ENCODE measurements around the gene LRRC38.
A peak's percentile ranks its signal among the peaks of the same experiment; 100 is the strongest.
"Not testable (repeated sequence)": the region's sequence is repeated elsewhere in the genome, so short reads cannot be mapped to it uniquely, and the experiment has no call there.

LRRC38 gene, protein sequence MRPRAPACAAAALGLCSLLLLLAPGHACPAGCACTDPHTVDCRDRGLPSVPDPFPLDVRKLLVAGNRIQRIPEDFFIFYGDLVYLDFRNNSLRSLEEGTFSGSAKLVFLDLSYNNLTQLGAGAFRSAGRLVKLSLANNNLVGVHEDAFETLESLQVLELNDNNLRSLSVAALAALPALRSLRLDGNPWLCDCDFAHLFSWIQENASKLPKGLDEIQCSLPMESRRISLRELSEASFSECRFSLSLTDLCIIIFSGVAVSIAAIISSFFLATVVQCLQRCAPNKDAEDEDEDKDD

DNA sequence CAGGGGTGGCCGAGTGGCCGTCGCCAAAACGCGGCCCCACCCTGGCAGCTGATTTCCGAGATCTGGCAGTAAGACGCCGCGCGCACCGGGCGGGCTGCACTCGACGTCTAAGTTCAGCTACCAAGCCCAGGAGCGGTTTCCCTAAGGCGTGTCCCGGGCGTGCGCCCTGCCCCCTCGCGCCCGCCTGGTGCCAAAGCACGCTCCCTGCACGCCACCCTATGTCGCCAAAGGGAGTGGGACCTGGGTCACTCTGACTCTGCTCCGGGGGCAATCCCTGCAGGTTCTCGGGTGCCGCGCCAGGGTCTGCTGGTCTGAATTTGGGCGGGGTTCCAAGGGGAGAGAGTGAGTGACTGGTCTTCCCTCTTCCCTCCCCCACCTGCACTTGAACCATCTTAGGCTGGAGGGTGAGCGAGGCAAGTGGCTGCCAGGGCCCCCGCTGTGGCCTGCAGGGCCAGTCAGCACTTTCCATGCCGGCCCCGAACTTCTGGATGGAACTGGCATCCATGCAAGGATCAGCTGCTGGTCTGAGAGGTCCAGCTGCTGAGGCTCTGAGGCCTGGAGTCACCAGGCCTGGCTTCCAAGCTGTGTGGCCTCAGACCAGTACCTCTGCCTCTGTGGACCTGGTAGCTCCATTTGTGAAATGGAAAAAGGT, at the start of gene LRRC38:
Gene LRRC38, minus strand, starts transcription at position 109 of the 652 bp plus-strand sequence. CDS start 410 bp downstream, outside the sequence.
- peak; percentile 22 for DNase-seq

DNA sequence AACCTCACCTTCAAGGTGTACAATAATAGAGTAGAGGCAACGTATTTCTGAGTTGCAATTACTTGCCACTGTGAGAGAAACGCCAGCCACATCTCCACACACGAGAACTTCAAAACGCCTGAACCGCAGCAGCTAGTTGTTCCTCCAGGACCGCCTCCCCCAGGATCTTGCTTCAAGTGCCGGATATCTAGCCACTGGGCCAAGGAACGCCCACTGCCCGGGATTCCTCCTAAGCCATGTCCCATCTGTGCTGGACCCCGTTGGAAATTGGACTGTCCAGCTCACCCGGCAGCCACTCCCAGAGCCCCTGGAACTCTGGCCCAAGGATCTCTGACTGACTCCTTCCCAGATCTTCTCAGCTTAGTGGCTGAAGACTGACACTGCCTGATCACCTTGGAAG, 49.2 kb upstream of the LRRC38 start:
- DNase-seq = not testable (repeated sequence)

DNA sequence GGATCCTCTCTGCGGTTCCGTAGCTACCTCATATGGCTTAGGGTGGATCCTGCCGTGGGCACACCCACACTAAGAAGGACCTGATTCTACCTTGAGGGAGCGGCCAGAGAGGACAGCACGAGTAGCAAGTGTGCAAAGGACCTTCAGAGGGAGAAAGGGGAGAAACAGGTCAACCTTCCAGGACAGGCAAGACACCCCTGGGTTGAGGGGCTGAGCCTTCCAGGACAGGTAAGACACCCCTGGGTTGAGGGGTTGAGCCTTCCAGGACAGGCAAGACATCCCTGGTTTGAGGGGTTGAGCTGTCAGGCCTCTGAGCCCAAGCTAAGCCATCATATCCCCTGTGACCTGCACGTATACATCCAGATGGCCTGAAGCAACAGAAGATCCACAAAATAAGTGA, 46.7 kb upstream of the LRRC38 start:
- no peak for DNase-seq

DNA sequence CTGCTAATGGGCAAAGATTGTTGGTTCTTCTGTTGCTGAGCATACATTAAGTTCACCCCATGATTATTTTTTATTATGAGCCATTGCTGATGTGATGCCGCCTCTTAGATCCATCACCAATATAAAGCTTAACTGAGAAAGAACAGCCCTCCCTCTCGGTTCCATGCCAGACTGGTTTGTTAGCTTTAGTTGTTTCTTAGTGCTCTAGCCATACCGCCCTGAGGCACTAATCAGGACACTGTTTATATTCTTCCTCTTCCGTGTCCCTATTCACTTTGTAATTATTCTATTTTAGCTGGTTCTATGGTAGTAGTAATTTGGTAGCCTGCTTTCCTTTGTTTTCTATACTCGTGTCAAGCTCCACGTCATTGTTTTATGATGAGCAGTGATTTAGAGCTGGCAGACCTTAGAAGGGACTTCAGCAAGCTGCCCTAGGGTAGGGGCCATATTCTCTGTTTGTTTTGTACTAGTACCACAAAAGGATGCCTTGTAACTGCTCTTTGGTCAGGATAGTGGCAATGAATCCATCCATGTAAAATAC, 42.5 kb upstream of the LRRC38 start:
- DNase-seq = no peak

DNA sequence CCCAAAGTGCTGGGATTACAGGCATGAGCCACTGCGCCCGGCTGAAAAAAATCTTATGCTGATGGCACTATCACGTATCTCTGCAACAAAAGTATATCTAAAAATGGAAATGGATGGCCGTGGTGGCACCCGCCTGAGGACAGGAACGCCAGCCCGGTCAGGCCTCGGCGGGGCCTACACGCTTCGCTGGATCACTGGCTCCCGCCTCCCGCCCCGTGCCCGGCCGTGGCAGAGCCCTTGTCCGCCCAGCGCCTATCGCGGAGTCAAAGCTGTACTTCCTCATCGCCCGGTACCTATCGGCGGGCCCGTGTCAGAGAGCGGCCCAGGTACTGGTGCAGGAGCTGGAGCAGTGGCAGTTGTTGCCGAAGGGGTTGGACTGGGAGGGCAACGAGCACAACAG, 41.0 kb upstream of the LRRC38 start:
- DNase-seq = no peak

DNA sequence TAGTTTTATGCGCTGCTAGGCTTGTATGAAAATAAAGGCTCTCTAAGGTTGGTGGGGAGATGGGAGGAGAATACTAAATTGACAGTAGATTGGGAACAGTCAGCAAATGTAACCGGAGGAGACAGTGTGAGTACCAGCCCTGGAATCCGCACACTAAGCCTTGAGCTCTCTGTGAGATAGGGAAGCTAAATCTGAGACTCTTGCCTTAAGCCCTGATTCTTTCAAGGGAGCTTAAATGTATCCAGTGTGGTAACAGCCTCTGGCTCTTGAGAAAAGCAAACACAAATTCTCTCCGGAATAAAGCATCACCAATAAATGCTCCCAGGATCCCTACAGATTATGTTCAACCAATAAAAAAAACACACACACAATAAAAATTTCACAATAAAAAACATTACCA, 36.9 kb upstream of the LRRC38 start:
- DNase-seq = no peak

DNA sequence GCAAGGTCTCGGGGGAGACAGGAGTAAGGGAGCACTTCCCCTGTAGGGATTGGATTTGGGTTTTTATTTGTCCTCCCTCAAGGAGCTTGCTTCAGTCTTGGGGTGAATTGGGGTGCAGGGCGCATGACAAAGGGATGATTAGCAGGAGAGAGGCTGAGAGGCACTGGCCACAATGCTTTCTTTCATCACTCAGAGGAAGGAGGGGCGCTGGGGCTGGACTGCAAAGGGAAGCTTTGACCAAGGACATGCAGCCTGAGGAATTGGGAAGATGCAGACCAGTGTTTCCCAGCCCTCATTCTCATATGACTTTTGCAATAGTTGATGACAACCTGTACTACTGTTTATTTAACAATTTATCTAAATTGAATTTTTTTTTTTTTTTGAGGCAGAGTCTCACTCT, 35.7 kb upstream of the LRRC38 start:
- no peak for DNase-seq

DNA sequence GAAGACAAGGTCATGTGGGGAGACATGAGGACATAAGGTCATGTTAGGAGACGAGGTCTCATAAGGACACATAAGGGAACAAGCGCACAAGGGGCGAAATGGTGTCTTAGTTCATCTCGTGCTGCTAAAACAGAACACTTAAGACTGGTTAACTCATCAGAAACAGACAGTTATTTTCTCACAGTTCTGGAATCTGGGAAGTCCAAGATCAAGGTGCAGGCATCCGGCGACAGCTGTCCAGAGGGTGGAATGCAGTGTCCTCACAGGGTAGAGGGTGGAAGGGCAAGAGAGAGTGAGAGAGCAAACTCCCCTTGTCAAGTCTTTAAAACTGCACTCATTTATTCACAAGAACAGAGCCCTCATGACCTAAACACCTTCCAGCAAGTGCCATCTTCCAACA, 35.2 kb upstream of the LRRC38 start:
- DNase-seq = no peak

DNA sequence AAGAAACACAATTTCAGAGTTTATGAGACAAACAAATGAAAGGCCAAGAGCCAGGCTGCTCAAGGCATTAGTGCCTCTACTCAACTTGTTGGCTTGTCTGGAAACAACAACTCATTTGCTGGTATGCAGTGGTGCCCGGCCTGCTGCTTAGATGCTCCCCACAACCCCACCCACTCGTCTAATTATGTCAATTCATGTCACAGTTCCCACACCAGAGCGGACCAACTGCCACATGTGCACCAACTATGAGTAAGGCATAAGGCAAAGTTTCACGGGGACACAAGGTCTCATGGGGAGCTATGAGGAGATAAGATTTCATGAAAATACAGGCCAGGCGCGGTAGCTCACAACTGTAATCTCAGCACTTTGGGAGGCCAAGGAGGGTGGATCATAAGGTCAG, 34.5 kb upstream of the LRRC38 start:
- no peak for DNase-seq

DNA sequence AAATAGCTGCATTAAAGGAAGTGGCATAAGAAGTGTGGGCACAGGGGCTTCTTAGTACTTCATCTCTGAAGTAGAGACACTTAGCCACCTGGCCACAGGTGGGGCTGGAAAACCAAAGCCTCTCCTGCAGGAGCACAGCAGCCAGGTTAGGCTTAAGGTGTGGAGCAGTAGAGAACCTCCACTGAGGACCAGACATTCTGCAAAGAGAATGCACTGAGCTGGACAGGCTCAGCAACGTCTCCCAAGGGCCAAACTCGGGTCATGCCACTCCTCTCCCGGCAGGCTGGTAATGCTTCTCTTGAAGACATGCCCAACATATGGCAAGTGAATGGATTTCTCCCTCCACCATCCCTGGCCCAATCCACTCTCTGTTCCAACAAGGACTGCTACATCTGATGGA, 33.0 kb upstream of the LRRC38 start:
- DNase-seq = no peak

DNA sequence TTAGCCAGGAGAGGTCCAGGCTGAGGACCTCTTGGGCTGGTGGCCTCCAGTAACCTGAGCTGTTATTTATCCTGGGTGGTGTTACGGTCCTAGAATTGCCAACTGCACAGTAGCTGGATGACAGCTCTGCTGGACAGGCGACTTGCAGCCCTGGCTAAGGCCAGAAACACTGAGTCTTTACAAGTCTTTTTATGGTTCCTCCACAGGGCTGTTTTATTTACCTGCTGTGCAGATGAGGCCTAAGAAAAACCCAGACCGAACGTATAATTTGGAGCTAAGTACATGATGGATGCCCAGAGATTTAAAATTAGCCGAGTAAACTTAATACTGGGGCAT, 30.4 kb upstream of the LRRC38 start:
- no peak for DNase-seq

DNA sequence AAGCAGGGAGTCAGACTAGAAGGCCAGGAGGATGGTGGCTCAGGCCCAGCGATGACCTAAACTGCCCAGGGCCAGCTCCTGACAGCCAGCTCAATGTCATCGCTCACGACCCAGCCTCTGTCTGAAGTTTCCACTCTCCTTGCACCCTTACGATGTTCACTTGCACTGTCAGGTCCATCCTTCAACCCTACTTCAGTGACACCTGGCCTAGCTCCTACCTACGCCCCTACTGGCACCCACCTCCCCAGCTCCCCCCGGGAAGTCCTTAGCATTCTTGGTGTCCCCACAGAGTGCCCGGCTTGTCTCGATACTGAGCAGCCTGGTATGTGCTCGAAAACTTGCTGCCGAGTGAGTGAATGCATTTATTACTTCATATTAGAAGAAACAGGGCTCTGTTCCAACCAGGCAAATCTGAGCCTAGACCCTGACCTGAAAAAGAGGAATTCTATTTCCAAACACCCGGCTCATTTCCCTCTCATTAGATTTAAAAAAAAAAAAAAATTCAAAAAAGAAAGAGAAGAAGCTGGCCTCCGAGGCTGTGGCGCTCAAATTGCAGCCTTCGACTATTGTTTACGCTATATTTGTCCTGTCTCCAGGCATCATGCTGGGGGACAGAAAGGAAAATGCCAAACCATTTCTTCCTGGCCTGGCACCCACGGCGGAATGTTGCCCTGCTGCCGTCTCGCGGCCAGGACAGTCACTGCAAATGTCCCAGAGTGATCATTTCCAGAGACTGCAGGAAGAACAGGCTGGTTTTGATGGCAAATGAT, 29.8 kb upstream of the LRRC38 start:
- no peak for DNase-seq

DNA sequence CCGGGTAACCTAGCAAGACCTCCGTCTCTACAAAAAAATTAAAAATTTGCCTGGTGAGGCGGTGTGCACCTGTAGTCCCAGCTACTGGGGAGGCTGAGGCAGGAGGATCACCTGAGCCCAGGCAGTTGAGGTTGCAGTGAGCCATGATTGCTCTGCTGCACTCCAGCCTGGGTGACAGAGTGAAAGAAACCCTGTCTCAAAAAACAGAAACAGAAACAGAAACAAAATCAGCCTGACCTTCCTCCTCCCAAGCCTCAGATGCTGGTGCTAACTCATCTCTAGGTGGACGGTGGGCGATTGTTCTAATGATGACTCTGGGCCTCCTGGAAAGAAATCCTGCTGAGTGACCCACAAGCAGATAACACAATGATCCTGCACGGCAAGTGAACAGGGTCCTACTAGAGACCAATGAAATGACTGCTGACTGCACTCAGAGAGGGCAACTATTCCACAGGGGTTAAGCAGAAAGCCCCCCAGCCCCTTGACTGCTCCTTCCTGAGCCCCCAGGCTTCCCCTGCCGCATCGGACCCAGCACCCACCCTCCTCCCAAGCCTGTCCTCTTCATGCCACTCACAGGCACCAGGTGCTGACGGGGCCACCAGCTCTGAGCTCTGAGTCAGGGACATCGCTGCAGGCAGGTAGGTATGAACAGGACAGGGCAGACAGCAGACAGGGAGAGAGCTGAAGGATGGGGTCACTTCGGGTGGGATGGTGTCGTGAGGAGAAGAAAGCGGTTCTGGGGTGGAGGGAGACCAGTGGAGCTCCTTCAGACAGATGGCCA, 27.8 kb upstream of the LRRC38 start:
- no peak for DNase-seq

DNA sequence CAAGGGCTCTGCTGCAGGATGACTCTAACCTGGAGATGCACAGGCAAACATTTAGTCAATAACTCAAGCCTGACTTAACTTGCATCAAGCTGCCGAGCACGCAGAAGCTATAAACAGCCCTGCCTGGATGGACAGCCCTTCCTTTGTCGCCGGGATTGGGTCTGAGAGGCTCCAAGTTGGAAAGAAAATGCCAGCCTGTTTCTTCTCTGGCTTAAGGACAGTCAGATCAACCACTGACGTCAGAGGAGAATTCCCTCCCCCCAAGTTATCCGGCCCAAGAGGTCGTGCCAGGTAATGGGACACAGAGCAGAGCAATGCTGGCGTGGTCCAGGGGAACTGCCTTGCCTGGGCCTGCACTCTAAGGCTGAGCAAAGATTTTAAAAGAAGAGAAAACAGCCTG, 27.1 kb upstream of the LRRC38 start:
- DNase-seq = no peak

DNA sequence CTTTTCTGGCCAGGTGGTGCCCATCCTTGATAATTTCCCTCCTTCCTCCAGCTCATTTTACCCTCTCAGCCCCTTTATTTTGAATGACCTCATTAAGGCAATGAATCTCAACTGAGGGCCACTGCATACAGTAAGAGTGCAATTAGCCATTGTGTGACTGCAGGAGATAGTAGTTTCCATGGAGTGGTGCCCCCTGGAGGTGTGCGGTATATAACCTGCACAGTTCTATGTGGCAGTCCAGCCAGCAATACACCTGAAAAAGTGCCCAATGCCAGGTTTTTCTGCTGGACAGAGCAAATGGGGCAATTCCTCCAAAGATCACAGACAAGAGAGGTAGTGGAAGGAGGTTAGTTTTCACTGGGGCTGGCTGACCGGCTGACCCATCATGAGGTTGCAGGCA, 25.9 kb upstream of the LRRC38 start:
- DNase-seq = no peak

DNA sequence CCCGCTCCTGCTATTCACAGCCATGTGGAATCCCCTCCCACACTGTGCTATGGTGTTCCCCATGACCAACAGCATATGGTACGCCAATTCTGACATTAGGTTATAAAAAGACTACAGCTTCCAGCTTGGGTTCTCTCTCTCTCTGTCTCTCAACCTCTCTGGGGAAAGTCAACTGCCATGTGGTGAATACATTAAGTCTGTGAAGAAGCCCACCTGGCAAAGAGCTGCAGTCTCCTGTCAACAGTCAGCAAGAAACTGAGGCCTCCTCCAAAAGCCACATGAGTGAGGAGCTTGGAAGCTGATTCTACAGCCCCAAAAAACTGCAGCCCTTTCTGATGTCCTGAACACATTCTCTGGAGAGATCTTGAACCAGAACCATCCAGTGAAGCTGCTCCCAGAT, 25.0 kb upstream of the LRRC38 start:
- no peak for DNase-seq

DNA sequence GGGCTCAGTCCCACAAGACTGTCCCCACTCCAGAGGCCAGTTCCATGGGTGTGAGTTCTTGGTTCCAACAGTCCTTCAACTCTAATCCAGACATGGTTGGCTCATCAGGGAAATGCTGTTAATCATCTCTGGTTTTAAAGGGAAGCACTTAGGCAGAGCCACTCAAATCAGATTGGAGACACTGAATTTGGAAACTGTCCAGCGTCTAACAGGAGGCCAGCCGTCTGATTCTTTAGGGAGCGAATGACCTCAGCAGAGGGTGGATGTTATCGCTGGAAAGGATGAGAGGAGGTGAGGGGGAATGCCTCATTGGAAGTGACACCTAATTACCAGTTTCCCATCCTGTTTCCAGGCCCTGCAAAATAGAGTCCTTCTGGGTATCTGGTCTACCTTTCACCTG, 22.8 kb upstream of the LRRC38 start:
- no peak for DNase-seq

DNA sequence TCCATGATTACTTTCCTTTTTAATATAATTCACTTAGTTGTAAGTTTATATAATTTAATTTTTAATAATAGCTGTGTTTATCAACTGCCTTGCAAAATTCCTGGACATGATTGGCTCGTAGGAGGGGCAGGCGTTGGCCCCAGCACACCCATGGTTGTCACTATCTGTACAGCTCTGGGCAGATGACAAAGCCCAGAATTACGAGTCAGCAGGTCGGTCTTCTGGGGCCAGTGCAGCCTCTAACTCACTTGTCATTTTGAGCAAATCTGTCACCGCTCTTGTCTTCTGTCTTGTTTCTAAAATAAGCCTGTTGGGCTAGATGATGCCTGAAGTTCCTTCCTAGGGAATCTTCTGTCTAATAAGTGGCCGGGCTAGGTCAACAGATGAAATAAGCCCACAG, 21.4 kb upstream of the LRRC38 start:
- no peak for DNase-seq

DNA sequence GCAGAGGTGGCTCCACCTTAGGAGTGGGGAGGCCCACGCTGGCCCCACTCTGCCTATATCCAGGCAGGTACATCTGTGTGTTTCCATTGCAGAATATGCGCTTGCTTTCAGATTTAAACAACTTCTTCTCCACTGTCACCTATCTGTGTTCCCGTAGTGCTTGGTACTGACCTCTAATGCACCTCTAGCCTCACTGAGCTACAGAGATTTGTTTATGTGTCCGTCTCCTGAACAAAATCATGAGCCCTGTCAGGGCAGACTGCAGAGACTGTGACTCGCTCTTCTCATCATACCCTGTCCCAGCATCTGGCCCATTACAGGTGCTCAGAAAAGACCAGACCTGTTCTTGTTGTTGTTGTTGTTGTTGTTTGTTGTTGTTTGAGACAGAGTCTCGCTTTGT, 14.5 kb upstream of the LRRC38 start:
- no peak for DNase-seq

DNA sequence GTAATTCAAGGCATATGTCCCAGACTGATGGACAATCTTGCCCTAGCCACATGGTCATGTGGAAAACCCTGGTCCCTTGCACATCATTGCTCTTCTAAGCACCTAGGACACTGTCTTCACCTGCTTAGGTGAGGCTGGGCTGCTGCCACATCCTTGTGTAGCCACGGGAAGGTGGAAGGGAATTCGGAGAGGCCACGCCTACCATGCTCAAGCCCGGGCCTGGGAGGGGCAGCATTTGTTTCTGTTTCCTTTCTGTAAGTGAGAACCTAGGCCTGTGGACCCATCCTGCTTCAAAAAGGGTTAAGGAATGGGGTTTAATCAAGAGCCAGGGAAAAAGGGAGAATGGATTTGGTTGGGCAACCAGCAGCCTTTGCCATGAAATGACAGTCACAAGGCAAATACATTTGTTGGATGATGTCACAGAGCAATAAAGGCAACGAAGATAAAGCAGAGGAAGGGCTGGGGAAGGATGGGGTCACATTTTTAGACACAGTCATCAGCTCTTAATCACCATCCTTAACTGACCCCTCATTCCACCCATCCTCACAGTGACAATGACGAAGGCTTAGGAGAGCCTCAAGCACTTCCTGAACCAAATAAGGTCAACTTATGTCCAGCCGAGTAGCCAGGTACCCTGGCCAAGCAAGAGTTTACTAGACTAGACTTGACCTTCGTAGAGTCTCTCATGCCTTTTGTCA, 10.1 kb upstream of the LRRC38 start:
- no peak for DNase-seq

DNA sequence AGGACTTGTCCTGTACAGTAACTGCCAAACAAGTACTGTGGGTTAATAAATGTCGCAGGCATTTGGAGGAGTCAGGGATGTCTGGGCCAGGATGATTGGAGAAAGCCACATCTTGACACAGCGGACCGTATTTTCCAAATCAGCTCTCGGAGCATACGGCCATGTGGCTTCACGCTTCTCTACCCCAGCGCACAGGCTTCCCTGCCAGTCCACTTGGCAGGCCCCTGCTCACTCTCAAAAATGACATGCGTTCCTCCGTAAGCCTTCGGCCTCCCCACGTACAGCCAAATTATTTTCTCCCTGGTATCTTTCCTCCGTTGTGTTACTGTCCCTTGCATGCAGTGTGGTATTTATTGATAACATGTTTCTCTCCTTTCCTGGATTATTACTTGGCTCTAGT, 7.2 kb upstream of the LRRC38 start:
- DNase-seq = no peak

DNA sequence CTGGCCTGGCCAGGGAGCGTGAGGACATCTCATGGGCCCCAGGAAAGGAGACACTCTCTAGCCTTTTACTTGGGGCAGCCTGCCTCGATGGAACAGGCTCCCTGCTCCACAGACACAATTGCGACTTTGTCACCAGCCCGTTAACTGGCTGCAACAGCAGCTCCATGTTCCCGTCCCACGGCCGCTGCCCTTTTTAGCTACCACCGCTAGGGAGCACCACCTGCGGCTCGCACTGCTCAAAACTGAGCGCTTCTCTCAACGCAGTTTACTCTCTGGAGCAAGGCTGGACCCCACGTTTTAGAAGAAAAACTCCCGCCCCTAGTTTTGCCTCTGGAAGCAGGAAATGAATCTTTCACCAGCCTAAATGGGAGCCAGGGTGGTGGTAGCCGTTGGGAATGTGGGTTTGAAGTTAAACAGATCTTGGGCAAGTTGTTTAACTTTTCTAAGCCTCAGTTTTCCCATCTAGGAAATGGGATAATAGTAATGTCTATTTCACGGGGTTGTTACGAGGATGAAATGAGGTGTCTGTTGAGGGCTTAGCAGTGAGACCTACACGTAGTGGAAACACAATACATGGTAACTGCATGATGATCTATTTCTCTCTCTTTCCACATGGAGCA, 3.5 kb upstream of the LRRC38 start:
- DNase-seq = no peak
